BJ (cell line): Measurements from ENCODE around the gene YAF2. TPM values are rescaled to one million over a fixed set of nuclear protein-coding genes. Genes with fewer than 3 reads are reported as not detected.
A peak's percentile ranks its signal among the peaks of the same experiment; 100 is the strongest.

Source experiments
- CTCF ChIA-PET: fragments of 350-600 bp; formaldehyde crosslinking; extraction: SDS; loops from one replicate; lab custom pipeline; 2021; ENCODE audit warnings: antibody characterized with exemption, inconsistent platforms; lab: Yijun Ruan, JAX
- POLR2A ChIA-PET: fragments of 300-600 bp; sonication (Branson Sonifier 250); formaldehyde crosslinking; extraction: SDS; loops from one replicate; lab custom pipeline; 2021; ENCODE audit warnings: antibody characterized with exemption; lab: Charles Lee
- DNase-seq: peaks from one replicate; pipeline ENCODE4 v3.0.0-alpha.2; 2011; ENCODE audit warnings: low read depth
- H3K27me3 ChIP-seq: 2 replicates; pipeline ENCODE4 v1.6.0; 2011; ENCODE audit warnings: low read length; ENCODE audit not compliant: control insufficient read depth, insufficient read depth
- H3K36me3 ChIP-seq: 2 replicates; pipeline ENCODE4 v1.5.1; 2011; ENCODE audit warnings: low read length; ENCODE audit not compliant: control insufficient read depth, insufficient read depth
- H3K4me3 ChIP-seq: 2 replicates; pipeline ENCODE4 v1.5.1; 2011; ENCODE audit warnings: low read depth, mild to moderate bottlenecking, control low read depth, low read length
- CTCF ChIP-seq: IDR thresholded peaks from 2 replicates; pipeline ENCODE4 v1.5.1; 2011; ENCODE audit warnings: low read depth, mild to moderate bottlenecking, control low read depth, inconsistent platforms, low read length, moderate library complexity; ENCODE audit not compliant: insufficient read depth
- polyA minus RNA-seq: library from RNA; depleted of rRNA, polyadenylated mRNA; stranded (reverse); fragments of >200 nt; gene quantifications from 2 replicates; pipeline ENCODE4 v1.2.3, GENCODE V29; 2011; rRNA and poly(A)+ RNA removed
- polyA plus RNA-seq: library from polyadenylated mRNA; depleted of rRNA; stranded (reverse); fragments of >200 nt; gene quantifications from 2 replicates; pipeline ENCODE4 v1.2.3, GENCODE V29; 2011; rRNA removed

YAF2 gene
- polyA plus RNA-seq (10.0 and 16.0 TPM in 2 replicates), polyA minus RNA-seq (8.7 and 9.9 TPM in 2 replicates)

GRCh38 chr12:42238240-42239140, at the start of gene YAF2:
YAF2 (minus strand) TSS chr12:42238248; CDS start chr12:42238180, 68 bp downstream.
- Histone ChIP-seq H3K27me3 (no peaks in the 10 kb centered on the region), H3K4me3 (peak within 1 kb of the TSS; percentile 89), H3K36me3 (no peaks in the 10 kb centered on the region)
- CTCF ChIA-PET: no interaction called here
- TF ChIP-seq CTCF: no peak
- POLR2A ChIA-PET: interaction anchor here (0.7 kb wide), 1 partner anchor 1067 kb away, joined by 9 read pairs; no protein-coding TSS in a partner anchor
- peak; percentile 23 for DNase-seq

- Histone ChIP-seq H3K4me3 (no peak overlapping the region), H3K36me3 (no peaks in the 10 kb centered on the region), H3K27me3 (peaks cover 1% of the 10 kb centered on the region; the same call in 1 of the 2 replicates)
- POLR2A ChIA-PET: no interaction called here
- TF ChIP-seq CTCF: no peak
- CTCF ChIA-PET: interaction anchor here (0.6 kb wide), 1 partner anchor 165 kb away, joined by 3 read pairs; no protein-coding TSS in a partner anchor
- no peak for DNase-seq
Measured at GRCh38 chr12:42286741-42287140, 48.7 kb upstream of the YAF2 start.

GRCh38 chr12:42285431-42285830, 47.4 kb upstream of the YAF2 start:
- CTCF ChIA-PET: interaction anchor here (0.6 kb wide), 1 partner anchor 118 kb away, joined by 5 read pairs; no protein-coding TSS in a partner anchor
- Histone ChIP-seq H3K4me3 (no peak overlapping the region), H3K36me3 (no peaks in the 10 kb centered on the region), H3K27me3 (peaks cover 1% of the 10 kb centered on the region; the same call in 1 of the 2 replicates)
- TF ChIP-seq CTCF: no peak
- POLR2A ChIA-PET: no interaction called here
- DNase-seq: no peak

- POLR2A ChIA-PET: no interaction called here
- no peak for DNase-seq
Measured at GRCh38 chr12:42284876-42285275, 46.8 kb upstream of the YAF2 start.

More at GRCh38 chr12:42284876-42285275, 46.8 kb upstream of the YAF2 start:
- Histone ChIP-seq H3K4me3 (no peak overlapping the region), H3K36me3 (no peaks in the 10 kb centered on the region), H3K27me3 (peaks cover 1% of the 10 kb centered on the region; the same call in 1 of the 2 replicates)
- no peak for TF ChIP-seq CTCF
- CTCF ChIA-PET: no interaction called here
